ENCODE results near the gene RETREG1. TPM values are rescaled to one million over a fixed set of nuclear protein-coding genes. Genes with fewer than 3 reads are reported as not detected.
A peak's percentile ranks its signal among the peaks of the same experiment; 100 is the strongest.

RETREG1 gene
- total RNA-seq, 1 donor from 2014 or later = 3.0 TPM

DNA sequence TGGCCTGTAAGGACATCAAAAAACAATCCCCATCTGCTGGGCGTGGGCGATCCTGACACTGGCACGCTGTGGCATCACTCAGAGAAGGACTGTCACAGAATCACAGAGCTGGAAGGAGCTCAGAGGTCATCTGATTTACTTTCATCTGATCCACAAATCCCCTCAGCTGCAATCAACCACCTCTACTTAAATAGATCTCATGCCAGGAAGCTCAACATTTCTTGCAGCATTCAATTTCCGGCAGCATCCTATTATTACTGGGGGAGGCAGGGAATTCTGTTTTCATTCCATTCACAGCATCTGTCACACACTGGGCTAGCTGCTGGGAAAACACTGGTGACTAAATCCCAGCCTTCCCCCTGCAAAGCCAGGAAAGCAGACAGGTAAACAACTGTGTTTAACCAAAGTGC lies 38.3 kb downstream of the RETREG1 start:
- peaks cover 25% of the 10 kb centered on the region for H3K4me1 ChIP-seq
- peaks cover 39% of the 10 kb centered on the region for H3K4me1 Mint-ChIP-seq
- no peaks in the 10 kb centered on the region for H3K27me3 ChIP-seq
- TF ChIP-seq EZH2phosphoT487 (IDR thresholded peaks at IDR 0.05) (no peak), EZH2 (IDR thresholded peaks at IDR 0.05) (no peak)
- TF ChIP-seq, protein P1, sequence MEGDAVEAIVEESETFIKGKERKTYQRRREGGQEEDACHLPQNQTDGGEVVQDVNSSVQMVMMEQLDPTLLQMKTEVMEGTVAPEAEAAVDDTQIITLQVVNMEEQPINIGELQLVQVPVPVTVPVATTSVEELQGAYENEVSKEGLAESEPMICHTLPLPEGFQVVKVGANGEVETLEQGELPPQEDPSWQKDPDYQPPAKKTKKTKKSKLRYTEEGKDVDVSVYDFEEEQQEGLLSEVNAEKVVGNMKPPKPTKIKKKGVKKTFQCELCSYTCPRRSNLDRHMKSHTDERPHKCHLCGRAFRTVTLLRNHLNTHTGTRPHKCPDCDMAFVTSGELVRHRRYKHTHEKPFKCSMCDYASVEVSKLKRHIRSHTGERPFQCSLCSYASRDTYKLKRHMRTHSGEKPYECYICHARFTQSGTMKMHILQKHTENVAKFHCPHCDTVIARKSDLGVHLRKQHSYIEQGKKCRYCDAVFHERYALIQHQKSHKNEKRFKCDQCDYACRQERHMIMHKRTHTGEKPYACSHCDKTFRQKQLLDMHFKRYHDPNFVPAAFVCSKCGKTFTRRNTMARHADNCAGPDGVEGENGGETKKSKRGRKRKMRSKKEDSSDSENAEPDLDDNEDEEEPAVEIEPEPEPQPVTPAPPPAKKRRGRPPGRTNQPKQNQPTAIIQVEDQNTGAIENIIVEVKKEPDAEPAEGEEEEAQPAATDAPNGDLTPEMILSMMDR (IDR thresholded peaks at IDR 0.05) = no peak
- H3K79me2 ChIP-seq (ENCODE audit: low read depth) = no peaks in the 10 kb centered on the region
- H4K20me1 ChIP-seq (ENCODE audit: low read depth) = no peaks in the 10 kb centered on the region
- H3K27me3 Mint-ChIP-seq (ENCODE audit: insufficient read depth, low read depth) = no peaks in the 10 kb centered on the region
- H3K27ac ChIP-seq = no peak overlapping the region
- H3K27ac Mint-ChIP-seq = peak overlapping the region; percentile 65
- no peak overlapping the region for H3K4me3 Mint-ChIP-seq
- H3F3A ChIP-seq (ENCODE audit: low read depth) = peaks cover 21% of the 10 kb centered on the region
- no peak overlapping the region for H3K4me3 ChIP-seq
- H3K9ac ChIP-seq = no peak overlapping the region
- H3K36me3 Mint-ChIP-seq = no peaks in the 10 kb centered on the region
- H3K9me3 Mint-ChIP-seq = no peaks in the 10 kb centered on the region
- peak overlapping the region; percentile 52 for H3K4me2 ChIP-seq
- no peaks in the 10 kb centered on the region for H3K9me3 ChIP-seq (ENCODE audit: low read depth)
- no peak for DNase-seq (ENCODE audit: low spot score)
- H2AFZ ChIP-seq (replicated peaks) = peak overlapping the region; percentile 73
- no peaks in the 10 kb centered on the region for H3K36me3 ChIP-seq

DNA sequence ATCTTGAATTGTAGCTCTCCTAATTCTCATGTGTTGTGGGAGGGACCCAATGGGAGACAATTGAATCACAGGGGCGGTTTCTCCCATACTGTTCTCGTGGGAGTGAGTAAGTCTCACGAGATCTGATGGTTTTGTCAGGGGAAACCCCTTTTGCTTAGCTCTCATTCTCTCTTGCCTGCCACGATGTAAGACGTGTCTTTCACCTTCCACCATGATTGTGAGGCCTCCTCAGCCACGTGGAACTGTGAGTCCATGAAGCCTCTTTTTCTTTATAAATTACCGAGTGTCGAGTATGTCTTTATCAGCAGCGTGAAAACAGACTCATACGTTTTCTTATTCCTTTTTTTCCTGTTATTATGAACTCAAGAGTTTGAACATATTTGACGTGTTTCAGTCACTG lies 39.1 kb downstream of the RETREG1 start:
- H3K9ac ChIP-seq = no peak overlapping the region
- no peaks in the 10 kb centered on the region for H3K36me3 Mint-ChIP-seq
- no peak overlapping the region for H3K4me3 Mint-ChIP-seq
- no peak for DNase-seq (ENCODE audit: low spot score)
- no peaks in the 10 kb centered on the region for H3K9me3 Mint-ChIP-seq
- no peak overlapping the region for H2AFZ ChIP-seq (replicated peaks)
- no peak overlapping the region for H3K4me2 ChIP-seq
- H3K79me2 ChIP-seq (ENCODE audit: low read depth) = no peaks in the 10 kb centered on the region
- H3K4me1 ChIP-seq = peaks cover 25% of the 10 kb centered on the region
- peaks cover 36% of the 10 kb centered on the region for H3K4me1 Mint-ChIP-seq
- H3K27ac ChIP-seq = no peak overlapping the region
- no peak for TF ChIP-seq EZH2 (IDR thresholded peaks at IDR 0.05)
- TF ChIP-seq, protein P1 (IDR thresholded peaks at IDR 0.05) = no peak
- TF ChIP-seq EZH2phosphoT487 (IDR thresholded peaks at IDR 0.05) = no peak
- H3K27me3 ChIP-seq = no peaks in the 10 kb centered on the region
- no peak overlapping the region for H3K27ac Mint-ChIP-seq
- no peaks in the 10 kb centered on the region for H3K27me3 Mint-ChIP-seq (ENCODE audit: insufficient read depth, low read depth)
- no peaks in the 10 kb centered on the region for H3K9me3 ChIP-seq (ENCODE audit: low read depth)
- peaks cover 21% of the 10 kb centered on the region for H3F3A ChIP-seq (ENCODE audit: low read depth)
- no peak overlapping the region for H3K4me3 ChIP-seq
- no peaks in the 10 kb centered on the region for H4K20me1 ChIP-seq (ENCODE audit: low read depth)
- H3K36me3 ChIP-seq = no peaks in the 10 kb centered on the region

DNA sequence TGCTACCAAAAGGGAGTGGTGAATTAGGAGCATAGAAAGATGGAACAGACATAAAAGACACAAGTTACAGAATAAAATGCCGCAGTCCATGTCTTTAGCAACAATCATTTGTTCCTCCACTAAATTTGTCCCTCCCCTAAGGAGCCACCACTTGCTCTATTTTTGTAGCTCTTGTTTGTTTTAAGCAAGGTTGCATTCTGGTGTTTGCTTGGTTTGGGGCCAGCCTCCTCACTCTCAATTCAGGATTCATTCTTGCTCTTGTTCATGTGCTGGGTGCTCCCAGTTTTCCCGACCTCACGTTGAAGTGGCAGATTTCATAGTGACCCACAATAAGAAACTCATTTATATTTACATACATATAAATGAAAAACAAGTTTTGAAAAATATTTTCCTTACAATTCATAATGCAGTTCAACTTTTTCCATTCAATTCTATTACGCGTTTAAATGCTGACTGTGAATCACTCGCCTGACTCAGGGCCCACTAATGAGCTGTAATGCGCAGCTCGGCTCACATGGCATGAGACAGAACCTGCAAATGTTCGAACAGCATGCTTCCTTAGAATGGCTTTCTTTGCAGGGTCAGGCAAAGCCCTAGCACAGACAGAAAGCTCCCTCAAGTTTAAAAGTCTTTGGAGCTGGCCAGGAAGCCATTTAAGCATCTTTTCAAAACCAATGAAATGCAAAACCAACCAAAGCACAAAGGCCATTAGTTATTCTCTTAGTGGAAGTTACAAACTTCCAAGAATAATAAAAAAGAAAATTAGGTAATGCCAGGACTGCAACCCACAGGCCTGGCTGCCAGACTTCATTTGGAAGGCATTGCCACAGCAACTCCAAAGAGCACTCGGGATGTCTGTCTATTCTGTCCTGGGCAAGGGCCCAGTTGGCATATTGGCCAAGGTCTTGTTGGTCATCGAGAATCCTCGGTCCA lies 41.7 kb downstream of the RETREG1 start:
- Mint-ChIP-seq H3K27me3 (ENCODE audit: insufficient read depth, low read depth) (peaks cover 2% of the 10 kb centered on the region), H3K4me3 (no peak overlapping the region), H3K9me3 (no peaks in the 10 kb centered on the region), H3K4me1 (peaks cover 24% of the 10 kb centered on the region), H3K27ac (no peak overlapping the region), H3K36me3 (no peaks in the 10 kb centered on the region)
- Histone ChIP-seq H3F3A (ENCODE audit: low read depth) (peaks cover 21% of the 10 kb centered on the region), H3K27me3 (no peaks in the 10 kb centered on the region), H3K4me2 (no peak overlapping the region), H4K20me1 (ENCODE audit: low read depth) (no peaks in the 10 kb centered on the region), H3K9ac (no peak overlapping the region), H3K36me3 (no peaks in the 10 kb centered on the region), H3K9me3 (ENCODE audit: low read depth) (no peaks in the 10 kb centered on the region), H3K27ac (no peak overlapping the region), H3K4me3 (no peak overlapping the region), H2AFZ (replicated peaks) (no peak overlapping the region), H3K79me2 (ENCODE audit: low read depth) (no peaks in the 10 kb centered on the region), H3K4me1 (peaks cover 25% of the 10 kb centered on the region)
- DNase-seq (ENCODE audit: low spot score) = peak; percentile 46
- TF ChIP-seq EZH2 (IDR thresholded peaks at IDR 0.05) (no peak), EZH2phosphoT487 (IDR thresholded peaks at IDR 0.05) (no peak)
- TF ChIP-seq, protein P1 (IDR thresholded peaks at IDR 0.05) = no peak

Data from neural progenitor cell (in vitro differentiated cells).